SK-N-SH (cell line): ENCODE data around the gene MINDY4.

Source experiments
- JUND ChIP-seq: IDR thresholded peaks from 2 replicates; pipeline ENCODE4 v1.4.0; 2012
- MXI1 ChIP-seq: IDR thresholded peaks from 2 replicates; pipeline ENCODE4 v1.6.1; 2012; ENCODE audit warnings: mild to moderate bottlenecking, low read depth, low read length, improper control_type of control experiment
- POLR2AphosphoS5 ChIP-seq: IDR thresholded peaks from 2 replicates; pipeline ENCODE4 v1.6.1; 2012; ENCODE audit warnings: low read depth, low read length
- RCOR1 ChIP-seq: fragments of 150-350 bp; IDR thresholded peaks from 2 replicates; pipeline ENCODE4 v1.6.1; 2017; ENCODE audit warnings: antibody characterized with exemption, low read length
- RXRA ChIP-seq: IDR thresholded peaks from 2 replicates; pipeline ENCODE4 v1.4.0; 2012; ENCODE audit warnings: low read depth, mild to moderate bottlenecking, borderline replicate concordance
- TEAD4 ChIP-seq: IDR thresholded peaks from 2 replicates; pipeline ENCODE4 v1.4.0; 2012; ENCODE audit warnings: mild to moderate bottlenecking, borderline replicate concordance; ENCODE audit not compliant: insufficient read depth
- YY1 ChIP-seq: IDR thresholded peaks from 2 replicates; pipeline ENCODE4 v1.4.0; 2012; ENCODE audit warnings: low read depth, mild to moderate bottlenecking
- TF ChIP-seq, protein P1 (sequence below): fragments of 200-600 bp; sonication (generic); IDR thresholded peaks from 2 replicates; pipeline ENCODE4 v1.6.1; 2017; ENCODE audit warnings: antibody characterized with exemption, mild to moderate bottlenecking, moderate library complexity
- TF ChIP-seq, protein P2 (sequence below): IDR thresholded peaks from 2 replicates; pipeline ENCODE4 v1.6.1; 2012; ENCODE audit warnings: mild to moderate bottlenecking, low read depth, low read length, moderate library complexity
- TF ChIP-seq, protein P3 (sequence below): fragments of 150-350 bp; IDR thresholded peaks from 2 replicates; pipeline ENCODE4 v1.6.1; 2016; ENCODE audit warnings: mild to moderate bottlenecking, low read depth, low read length
- TF ChIP-seq, protein P4 (sequence below): fragments of 150-350 bp; IDR thresholded peaks from 2 replicates; pipeline ENCODE4 v1.6.1; 2017; ENCODE audit warnings: antibody characterized with exemption, low read length, low read depth, borderline replicate concordance

DNA sequence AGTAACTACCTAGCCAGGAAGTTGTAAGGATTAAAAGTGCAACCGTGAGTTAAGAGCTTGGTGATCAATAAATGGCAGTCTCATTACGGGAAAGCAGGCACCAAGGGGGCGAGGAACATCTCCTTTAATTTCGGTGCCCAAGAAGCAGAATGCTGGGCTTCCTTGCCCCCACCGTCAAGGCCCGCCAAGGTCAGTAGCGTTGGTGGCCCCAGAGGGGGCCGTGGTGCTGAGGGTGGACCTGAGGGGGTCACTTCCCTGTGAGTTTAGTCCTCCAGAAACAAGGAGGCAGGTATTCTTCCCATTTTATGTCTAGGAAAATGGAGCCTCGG lies 408 bp upstream of the MINDY4 start:
- TF ChIP-seq, protein P1, sequence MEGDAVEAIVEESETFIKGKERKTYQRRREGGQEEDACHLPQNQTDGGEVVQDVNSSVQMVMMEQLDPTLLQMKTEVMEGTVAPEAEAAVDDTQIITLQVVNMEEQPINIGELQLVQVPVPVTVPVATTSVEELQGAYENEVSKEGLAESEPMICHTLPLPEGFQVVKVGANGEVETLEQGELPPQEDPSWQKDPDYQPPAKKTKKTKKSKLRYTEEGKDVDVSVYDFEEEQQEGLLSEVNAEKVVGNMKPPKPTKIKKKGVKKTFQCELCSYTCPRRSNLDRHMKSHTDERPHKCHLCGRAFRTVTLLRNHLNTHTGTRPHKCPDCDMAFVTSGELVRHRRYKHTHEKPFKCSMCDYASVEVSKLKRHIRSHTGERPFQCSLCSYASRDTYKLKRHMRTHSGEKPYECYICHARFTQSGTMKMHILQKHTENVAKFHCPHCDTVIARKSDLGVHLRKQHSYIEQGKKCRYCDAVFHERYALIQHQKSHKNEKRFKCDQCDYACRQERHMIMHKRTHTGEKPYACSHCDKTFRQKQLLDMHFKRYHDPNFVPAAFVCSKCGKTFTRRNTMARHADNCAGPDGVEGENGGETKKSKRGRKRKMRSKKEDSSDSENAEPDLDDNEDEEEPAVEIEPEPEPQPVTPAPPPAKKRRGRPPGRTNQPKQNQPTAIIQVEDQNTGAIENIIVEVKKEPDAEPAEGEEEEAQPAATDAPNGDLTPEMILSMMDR, result no peak
- TF ChIP-seq YY1, result no peak
- TF ChIP-seq POLR2AphosphoS5, result no peak
- TF ChIP-seq, protein P2, sequence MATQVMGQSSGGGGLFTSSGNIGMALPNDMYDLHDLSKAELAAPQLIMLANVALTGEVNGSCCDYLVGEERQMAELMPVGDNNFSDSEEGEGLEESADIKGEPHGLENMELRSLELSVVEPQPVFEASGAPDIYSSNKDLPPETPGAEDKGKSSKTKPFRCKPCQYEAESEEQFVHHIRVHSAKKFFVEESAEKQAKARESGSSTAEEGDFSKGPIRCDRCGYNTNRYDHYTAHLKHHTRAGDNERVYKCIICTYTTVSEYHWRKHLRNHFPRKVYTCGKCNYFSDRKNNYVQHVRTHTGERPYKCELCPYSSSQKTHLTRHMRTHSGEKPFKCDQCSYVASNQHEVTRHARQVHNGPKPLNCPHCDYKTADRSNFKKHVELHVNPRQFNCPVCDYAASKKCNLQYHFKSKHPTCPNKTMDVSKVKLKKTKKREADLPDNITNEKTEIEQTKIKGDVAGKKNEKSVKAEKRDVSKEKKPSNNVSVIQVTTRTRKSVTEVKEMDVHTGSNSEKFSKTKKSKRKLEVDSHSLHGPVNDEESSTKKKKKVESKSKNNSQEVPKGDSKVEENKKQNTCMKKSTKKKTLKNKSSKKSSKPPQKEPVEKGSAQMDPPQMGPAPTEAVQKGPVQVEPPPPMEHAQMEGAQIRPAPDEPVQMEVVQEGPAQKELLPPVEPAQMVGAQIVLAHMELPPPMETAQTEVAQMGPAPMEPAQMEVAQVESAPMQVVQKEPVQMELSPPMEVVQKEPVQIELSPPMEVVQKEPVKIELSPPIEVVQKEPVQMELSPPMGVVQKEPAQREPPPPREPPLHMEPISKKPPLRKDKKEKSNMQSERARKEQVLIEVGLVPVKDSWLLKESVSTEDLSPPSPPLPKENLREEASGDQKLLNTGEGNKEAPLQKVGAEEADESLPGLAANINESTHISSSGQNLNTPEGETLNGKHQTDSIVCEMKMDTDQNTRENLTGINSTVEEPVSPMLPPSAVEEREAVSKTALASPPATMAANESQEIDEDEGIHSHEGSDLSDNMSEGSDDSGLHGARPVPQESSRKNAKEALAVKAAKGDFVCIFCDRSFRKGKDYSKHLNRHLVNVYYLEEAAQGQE, result no peak
- no peak for TF ChIP-seq JUND
- no peak for TF ChIP-seq TEAD4
- TF ChIP-seq RCOR1, result 0 out of 2 replicates have a peak, but pooled peaks have one; percentile 2
- TF ChIP-seq, protein P3, sequence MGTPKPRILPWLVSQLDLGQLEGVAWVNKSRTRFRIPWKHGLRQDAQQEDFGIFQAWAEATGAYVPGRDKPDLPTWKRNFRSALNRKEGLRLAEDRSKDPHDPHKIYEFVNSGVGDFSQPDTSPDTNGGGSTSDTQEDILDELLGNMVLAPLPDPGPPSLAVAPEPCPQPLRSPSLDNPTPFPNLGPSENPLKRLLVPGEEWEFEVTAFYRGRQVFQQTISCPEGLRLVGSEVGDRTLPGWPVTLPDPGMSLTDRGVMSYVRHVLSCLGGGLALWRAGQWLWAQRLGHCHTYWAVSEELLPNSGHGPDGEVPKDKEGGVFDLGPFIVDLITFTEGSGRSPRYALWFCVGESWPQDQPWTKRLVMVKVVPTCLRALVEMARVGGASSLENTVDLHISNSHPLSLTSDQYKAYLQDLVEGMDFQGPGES, result no peak
- no peak for TF ChIP-seq MXI1
- TF ChIP-seq RXRA, result no peak
- TF ChIP-seq, protein P4, sequence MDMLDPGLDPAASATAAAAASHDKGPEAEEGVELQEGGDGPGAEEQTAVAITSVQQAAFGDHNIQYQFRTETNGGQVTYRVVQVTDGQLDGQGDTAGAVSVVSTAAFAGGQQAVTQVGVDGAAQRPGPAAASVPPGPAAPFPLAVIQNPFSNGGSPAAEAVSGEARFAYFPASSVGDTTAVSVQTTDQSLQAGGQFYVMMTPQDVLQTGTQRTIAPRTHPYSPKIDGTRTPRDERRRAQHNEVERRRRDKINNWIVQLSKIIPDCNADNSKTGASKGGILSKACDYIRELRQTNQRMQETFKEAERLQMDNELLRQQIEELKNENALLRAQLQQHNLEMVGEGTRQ, result no peak
